Activated gamma-delta T cell treated with Interleukin-2 at 50 U/mL for 16 hours (primary cell): ENCODE measurements around the gene PCSK2.

ENCODE experiments used
- DNase-seq: peaks from one replicate; pipeline ENCODE4 v3.0.0-alpha.2; 2020

The PCSK2 gene

DNA sequence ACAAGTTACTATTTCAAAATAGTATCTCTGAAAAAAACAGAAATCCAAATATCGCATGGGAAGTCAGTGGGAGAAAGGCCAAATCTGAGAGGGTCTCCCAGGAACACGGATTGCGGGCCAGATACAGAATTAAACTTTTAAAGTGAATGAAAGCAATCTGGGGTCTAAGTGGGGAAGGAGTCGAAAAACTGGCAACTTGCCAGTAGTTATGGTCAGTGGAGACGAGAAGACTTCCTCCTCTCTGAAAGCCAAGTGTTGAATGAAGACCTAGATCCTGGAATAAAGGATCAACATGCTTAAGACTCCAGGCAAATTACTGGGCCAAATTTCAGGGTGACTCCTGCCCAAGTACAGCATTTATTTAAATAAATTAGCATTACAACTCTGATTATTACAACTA is 180.7 kb downstream of the PCSK2 start:
- DNase-seq = no peak

GRCh38 chr20:17417225-17417624 is 190.4 kb downstream of the PCSK2 start:
- no peak for DNase-seq

GRCh38 chr20:17418737-17419136 is 191.9 kb downstream of the PCSK2 start:
- no peak for DNase-seq

- no peak for DNase-seq
These were observed 192.7 kb downstream of the PCSK2 start for GRCh38 chr20:17419479-17420041.

DNA sequence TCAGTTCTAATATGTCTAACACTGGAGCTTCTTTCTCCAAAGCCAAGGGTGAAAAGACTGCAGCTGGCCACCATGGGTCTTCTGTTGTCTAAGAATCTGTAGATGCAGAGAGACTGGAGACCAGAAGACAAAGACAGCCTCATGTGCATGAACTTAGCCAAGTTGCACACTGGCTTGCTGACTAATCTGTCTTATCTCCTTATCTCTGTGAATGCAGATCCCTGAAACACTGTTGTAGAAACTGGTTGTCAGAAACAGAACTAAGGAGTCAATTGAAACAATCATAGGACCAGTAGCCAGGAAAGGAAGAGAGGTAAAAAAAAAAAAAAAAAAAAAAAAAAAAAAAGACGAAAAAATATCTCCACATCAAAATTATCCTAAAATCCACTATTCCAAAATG is 194.7 kb downstream of the PCSK2 start:
- no peak for DNase-seq

- DNase-seq = no peak
These were observed 196.9 kb downstream of the PCSK2 start for GRCh38 chr20:17423782-17424181.

DNA sequence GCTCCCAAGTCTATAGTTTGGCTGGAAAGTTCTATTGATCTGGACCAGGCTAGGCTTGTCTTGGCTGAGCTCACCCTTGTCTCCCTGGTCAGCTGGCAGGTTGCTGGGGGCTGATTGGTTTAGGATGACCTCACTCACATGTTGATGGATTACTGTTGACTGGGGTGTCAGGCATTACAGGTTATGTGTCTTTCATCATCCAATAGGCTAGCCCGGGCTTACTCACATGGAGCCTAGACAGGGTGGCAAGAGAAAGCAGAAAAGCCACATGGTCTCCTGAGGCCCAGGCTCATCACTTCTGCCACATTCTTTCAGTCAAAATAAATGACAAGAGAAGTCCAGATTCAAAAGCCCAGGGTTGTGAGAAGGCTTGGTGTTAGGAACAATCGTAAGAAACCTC is 200.8 kb downstream of the PCSK2 start:
- no peak for DNase-seq

DNA sequence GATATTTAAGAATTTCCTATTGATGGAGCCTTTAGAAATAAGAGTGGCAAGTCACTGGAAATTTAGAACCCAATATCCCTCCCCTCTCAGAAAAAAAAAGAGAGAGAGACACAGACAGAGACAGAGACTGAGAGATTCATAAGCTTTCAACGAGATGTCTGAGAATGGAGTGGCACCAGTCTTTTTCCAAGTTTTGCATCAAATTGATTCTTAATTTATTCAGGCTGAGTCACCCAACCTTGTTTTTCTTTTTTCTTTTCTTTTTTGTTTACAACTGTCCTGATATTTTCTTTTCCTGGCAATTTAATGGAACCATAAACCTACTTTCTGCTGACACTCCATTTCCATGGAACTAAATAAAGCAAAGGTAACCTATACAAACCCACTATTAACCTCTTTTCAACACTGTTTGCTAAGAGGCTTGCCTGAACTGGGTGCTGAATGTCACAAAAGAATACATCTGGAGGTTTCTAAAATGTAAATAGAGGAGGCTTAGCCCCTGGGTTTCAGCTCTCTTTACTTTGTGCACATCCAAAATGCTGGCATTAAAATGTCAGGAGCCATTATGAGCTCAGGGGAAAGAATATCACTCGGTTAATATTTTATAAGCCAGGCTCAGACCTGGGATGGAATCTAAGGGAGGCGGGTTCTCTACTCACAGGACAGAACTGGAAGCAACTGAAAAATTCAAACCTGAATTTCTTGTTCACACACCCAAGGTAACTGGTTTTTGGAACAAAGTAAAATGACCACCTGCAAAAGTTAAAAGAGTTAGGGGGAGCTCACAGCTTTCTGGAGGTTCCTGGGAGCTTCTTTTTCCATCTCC is 203.5 kb downstream of the PCSK2 start:
- no peak for DNase-seq

DNA sequence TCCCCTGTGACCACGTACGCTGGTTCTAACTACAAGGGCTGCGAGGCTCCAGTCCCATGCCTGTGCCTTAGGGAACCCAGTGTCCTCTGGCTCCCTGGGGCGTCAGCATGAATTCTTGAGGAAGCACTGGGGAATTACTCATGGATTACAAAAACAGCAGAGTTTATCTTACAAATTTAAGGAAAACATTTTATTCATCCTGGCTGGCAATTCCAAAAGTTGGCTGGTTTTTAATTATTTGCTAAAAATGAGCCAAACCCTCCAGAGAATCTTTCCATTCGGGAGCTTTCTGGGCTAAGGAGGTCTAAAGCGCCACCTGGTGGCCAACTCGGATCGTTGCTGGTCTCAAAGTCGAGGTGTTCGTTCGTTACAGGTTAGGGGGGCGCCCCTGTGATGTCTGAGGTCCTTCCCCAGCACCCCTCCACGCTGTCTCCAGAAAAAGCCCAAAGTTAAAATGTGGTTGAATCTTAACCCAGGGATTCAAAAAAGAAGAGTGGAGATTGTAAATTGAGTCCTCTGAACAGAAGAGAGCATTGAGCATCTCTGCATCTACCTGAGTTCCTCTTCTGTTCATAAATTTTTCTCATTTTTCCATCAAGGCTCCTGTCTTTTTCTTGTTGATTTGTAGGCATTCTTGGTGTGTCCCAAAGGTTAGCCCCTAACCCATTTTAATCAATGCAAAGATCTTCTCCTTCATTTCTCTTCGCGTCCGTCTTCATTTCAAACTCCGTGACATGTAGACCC is 205.0 kb downstream of the PCSK2 start:
- DNase-seq = peak; percentile 44

DNA sequence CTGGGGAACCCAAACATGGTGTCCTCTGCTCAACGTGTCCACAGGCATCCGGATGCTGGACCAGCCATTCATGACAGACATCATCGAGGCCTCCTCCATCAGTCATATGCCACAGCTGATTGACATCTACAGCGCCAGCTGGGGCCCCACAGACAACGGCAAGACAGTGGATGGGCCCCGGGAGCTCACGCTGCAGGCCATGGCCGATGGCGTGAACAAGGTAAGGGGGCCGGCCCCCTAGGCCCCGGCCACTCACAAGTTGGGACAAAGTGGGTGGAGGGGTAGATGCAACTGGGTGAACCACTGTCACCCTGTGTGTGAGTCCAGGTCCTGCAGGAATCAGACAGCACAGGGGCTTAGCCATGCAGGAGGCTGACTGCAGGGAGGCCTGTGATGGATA is 209.8 kb downstream of the PCSK2 start:
- no peak for DNase-seq

DNA sequence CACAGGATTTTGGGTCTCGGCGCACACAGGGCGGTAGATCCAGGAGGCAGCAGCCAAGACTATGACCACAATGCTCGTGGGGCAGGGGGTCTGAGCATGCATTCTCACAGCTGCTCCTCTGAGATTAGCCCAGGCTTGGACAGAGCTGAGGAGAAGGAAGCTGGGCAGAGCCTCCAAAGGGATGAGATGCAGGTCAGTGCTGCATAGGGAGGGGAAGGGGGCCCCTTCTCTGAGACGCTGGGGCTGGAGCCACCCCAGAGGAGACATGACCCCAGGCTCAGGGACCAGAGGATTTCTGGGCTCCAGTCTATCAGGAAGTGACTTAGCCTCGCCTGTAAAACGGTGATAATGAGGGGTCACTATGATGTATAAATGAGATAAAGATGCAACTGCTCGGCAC is 210.4 kb downstream of the PCSK2 start:
- no peak for DNase-seq

GRCh38 chr20:17438436-17439039 is 211.7 kb downstream of the PCSK2 start:
- DNase-seq = no peak

DNA sequence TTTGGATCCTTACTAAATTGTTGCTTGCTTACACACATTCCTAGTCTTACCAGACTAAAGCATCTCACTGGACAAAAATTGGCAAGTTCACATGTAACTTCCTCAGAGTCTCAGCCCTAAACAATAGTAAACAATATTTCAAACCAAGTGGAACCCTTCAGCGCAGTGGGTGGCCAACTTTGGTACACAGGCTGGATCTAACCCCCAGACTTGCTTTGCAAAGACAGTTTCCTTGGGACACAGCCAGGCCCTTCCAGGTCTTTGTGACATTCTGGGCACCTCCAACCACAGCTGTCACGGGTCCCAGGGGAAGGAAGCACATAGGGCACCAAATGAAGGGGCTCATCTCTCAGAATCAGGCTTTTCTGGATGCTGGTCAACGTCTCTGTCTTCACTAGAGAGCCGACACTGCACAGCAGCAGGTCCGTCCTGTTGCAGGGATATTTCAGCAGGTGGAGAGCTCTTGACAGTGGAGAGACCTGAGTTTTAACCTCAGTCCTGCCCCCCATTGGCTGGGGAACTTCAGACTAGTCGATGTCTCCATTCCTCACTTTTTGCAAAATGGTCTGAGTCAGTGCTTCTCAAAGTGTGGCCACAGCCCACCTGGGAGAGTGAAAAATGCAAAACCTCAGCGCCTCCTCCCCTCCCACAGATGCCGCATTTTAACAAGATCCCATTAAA is 212.9 kb downstream of the PCSK2 start:
- no peak for DNase-seq

DNA sequence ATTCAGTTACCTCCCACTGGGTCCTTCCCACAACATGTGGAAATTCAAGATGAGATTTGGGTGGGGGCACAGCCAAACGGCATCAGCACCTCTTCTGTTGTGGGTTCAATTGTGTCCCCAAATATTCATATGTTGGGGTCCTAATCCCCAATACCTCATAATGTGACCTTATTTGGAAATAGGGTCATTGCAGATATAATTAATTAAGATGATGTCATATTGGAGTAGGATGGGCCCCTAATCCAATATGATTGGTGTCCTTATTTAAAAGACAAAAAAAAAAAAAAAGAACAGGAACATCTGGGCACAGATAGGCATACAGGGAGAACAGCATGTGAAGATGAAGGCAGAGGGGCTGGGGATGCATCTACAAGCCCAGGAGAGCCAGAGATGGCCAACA is 214.9 kb downstream of the PCSK2 start:
- no peak for DNase-seq

DNA sequence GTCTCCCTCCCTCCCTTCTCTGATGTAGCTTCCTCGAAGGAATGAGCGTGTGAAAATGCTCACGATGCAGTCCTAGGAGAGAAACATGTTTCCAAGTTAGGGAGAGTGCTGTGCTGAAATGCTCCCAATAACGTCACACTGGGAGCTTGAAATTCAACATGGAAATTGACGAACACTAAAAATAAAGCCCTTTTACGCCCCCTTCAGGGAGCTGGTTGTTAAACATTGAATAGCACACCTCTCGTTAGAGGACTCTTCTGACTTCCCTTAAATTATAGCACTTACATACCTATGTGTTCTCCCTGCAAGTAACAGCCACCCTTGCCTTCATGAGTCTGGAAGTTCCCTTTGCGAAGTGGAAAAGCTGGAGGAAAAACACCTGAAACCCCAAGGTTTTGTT is 215.7 kb downstream of the PCSK2 start:
- DNase-seq = no peak

- no peak for DNase-seq
These were observed 216.5 kb downstream of the PCSK2 start for GRCh38 chr20:17443131-17443858.

DNA sequence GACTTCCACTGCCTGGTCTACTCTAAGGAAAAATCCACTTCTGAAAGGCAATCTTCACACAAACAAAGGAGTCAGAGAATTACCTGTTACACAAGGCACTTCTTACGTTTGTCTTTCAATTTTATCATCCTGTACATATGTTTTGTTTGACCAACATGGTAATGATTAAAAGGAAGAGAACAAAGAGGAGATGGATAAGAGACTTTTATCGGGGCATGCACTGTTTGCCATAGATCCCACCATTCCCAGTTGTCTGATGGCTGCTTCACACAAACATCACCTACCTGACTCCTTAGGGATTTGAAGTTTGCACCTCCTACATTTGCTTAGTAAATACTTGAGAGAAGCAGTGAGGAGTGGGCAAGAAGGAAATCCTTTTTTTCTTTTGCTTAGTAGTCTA is 217.3 kb downstream of the PCSK2 start:
- DNase-seq = no peak

DNA sequence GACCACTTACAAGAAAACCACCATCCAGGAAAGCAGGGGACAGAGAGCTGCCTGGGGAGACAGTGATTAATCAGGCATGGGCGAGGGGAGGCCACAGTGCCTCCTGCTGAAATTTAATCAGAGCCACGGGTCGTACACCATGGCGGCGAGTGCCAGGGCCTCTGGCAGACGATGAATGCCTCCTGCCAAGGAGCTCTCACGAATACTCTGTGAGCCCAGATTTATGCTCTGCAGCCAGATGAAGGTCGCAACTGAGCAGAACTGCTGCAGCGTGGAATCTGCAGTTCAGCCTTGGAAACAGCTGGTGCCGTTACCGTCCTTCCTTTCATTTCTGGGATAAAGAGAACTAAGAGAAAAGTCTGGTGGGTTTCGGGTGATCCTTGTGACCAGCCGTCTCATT is 218.7 kb downstream of the PCSK2 start:
- DNase-seq = no peak

- DNase-seq = no peak
These were observed 219.3 kb downstream of the PCSK2 start for GRCh38 chr20:17446171-17446570.

- no peak for DNase-seq
These were observed 221.2 kb downstream of the PCSK2 start for GRCh38 chr20:17448071-17448470.

- DNase-seq = no peak
These were observed 222.2 kb downstream of the PCSK2 start for GRCh38 chr20:17449031-17449430.

GRCh38 chr20:17452441-17452840 is 225.6 kb downstream of the PCSK2 start:
- DNase-seq = no peak
